CD8-positive, alpha-beta memory T cell (primary cell): ENCODE results near the gene NEK9. TPM values are rescaled to one million over a fixed set of nuclear protein-coding genes. Genes with fewer than 3 reads are reported as not detected.
"Not testable (repeated sequence)": the region's sequence is repeated elsewhere in the genome, so short reads cannot be mapped to it uniquely, and the experiment has no call there.

ENCODE experiments used
- CTCF ChIA-PET: fragments of 350-600 bp; sonication (Branson Sonifier 250); formaldehyde crosslinking; loops from one replicate; lab custom pipeline; 2021; ENCODE audit warnings: antibody characterized with exemption; lab: Charles Lee
- POLR2A ChIA-PET: fragments of 350-600 bp; sonication (Branson Sonifier 250); formaldehyde crosslinking; loops from one replicate; lab custom pipeline; 2021; ENCODE audit warnings: antibody characterized with exemption; lab: Charles Lee
- DNase-seq, 5 donors: peaks; one replicate each; pipeline versions ENCODE4 v3.0.0 to v3.0.0-alpha.2; 2020 to 2022; ENCODE audit warnings: mixed read lengths in 1 of 5
- H3K27ac ChIP-seq: one replicate; pipeline ENCODE4 v1.7.0; 2013; ENCODE audit warnings: low read depth, mild to moderate bottlenecking, low read length, moderate library complexity
- H3K27me3 ChIP-seq: 2 replicates; pipeline ENCODE4 v1.7.0; 2013; ENCODE audit warnings: low read length, mild to moderate bottlenecking; ENCODE audit not compliant: insufficient read depth, poor library complexity, severe bottlenecking
- H3K36me3 ChIP-seq: 2 replicates; pipeline ENCODE4 v1.7.0; 2013; ENCODE audit warnings: mild to moderate bottlenecking, low read length, moderate library complexity; ENCODE audit not compliant: insufficient read depth
- H3K4me1 ChIP-seq: 2 replicates; pipeline ENCODE4 v1.7.0; 2013; ENCODE audit warnings: mild to moderate bottlenecking, low read length, moderate library complexity; ENCODE audit not compliant: insufficient read depth
- H3K4me3 ChIP-seq: 2 replicates; pipeline ENCODE4 v1.7.0; 2013; ENCODE audit warnings: mild to moderate bottlenecking, low read length
- H3K9me3 ChIP-seq: 2 replicates; pipeline ENCODE4 v1.7.0; 2013; ENCODE audit warnings: mild to moderate bottlenecking, low read length
- H3K27ac Mint-ChIP-seq, 8 donors: one replicate each; pipeline ENCODE4 v1.8.0; 2020 to 2021; ENCODE audit warnings: mixed read lengths in 8 of 8, mild to moderate bottlenecking in 6 of 8, inconsistent platforms in 3 of 8, moderate library complexity in 3 of 8
- H3K27me3 Mint-ChIP-seq, 2 donors: one replicate each; pipeline ENCODE4 v1.8.0; 2020 to 2021; ENCODE audit warnings: mixed read lengths in 2 of 2, mild to moderate bottlenecking in 1 of 2, moderate library complexity in 1 of 2
- H3K36me3 Mint-ChIP-seq, 3 donors: one replicate each; pipeline ENCODE4 v1.8.0; 2020 to 2021; ENCODE audit warnings: mixed read lengths in 3 of 3, inconsistent platforms in 1 of 3, mild to moderate bottlenecking in 1 of 3
- H3K4me1 Mint-ChIP-seq, 3 donors: one replicate each; pipeline ENCODE4 v1.8.0; 2020 to 2021; ENCODE audit warnings: mixed read lengths in 3 of 3, inconsistent platforms in 1 of 3, mild to moderate bottlenecking in 1 of 3
- H3K4me3 Mint-ChIP-seq, 7 donors: one replicate each; pipeline ENCODE4 v1.8.0; 2020 to 2021; ENCODE audit warnings: mixed read lengths in 7 of 7, mild to moderate bottlenecking in 6 of 7, moderate library complexity in 4 of 7, inconsistent platforms in 2 of 7
- H3K9me3 Mint-ChIP-seq, 5 donors: one replicate each; pipeline ENCODE4 v1.8.0; 2020 to 2022; ENCODE audit warnings: mixed read lengths in 5 of 5, mild to moderate bottlenecking in 3 of 5, moderate library complexity in 2 of 5, inconsistent platforms in 1 of 5
- polyA plus RNA-seq: library from polyadenylated mRNA; unstranded; fragments of 300-500 nt; fragmentation: Illumina TruSeq; gene quantifications from one replicate; pipeline ENCODE4 v1.2.3, GENCODE V29; 2021
- total RNA-seq, 2 experiments: library from RNA; stranded (reverse); gene quantifications; one replicate each; pipeline ENCODE4 v1.2.3, GENCODE V29; 2021

The NEK9 gene
- total and polyA plus RNA-seq, 3 experiments from 2014 or later = 18.0 to 74.0 (median 72.2) TPM

GRCh38 chr14:75079521-75079920, 47.3 kb downstream of the NEK9 start:
- H3K4me1 Mint-ChIP-seq = peaks cover 0 to 1% (median 0%) of the 10 kb centered on the region in 3 donors
- peaks cover 0 to 38% (median 10%) of the 10 kb centered on the region in 3 donors for H3K36me3 Mint-ChIP-seq
- no peaks in the 10 kb centered on the region for H3K27me3 Mint-ChIP-seq
- DNase-seq = no peak
- H3K4me3 Mint-ChIP-seq = no peak overlapping the region
- H3K9me3 Mint-ChIP-seq = no peaks in the 10 kb centered on the region
- Histone ChIP-seq H3K36me3 (peaks cover 8% of the 10 kb centered on the region), H3K27me3 (no peaks in the 10 kb centered on the region), H3K4me1 (no peaks in the 10 kb centered on the region), H3K9me3 (no peaks in the 10 kb centered on the region), H3K4me3 (no peak overlapping the region), H3K27ac (no peak overlapping the region)
- CTCF ChIA-PET = interaction anchor here (0.7 to 1.1 kb wide), 3 partner anchors 16 to 219 kb away, joined by 3 read pairs; partner anchors contain the start of gene ACYP1
- H3K27ac Mint-ChIP-seq = no peak overlapping the region
- POLR2A ChIA-PET = interaction anchor here (0.6 kb wide), 1 partner anchor 72 kb away, joined by 3 read pairs; no protein-coding TSS in a partner anchor

GRCh38 chr14:75077794-75078193, 49.1 kb downstream of the NEK9 start:
- no peaks in the 10 kb centered on the region for H3K36me3 ChIP-seq
- H3K9me3 ChIP-seq = no peaks in the 10 kb centered on the region
- no peaks in the 10 kb centered on the region for H3K27me3 Mint-ChIP-seq
- no peak overlapping the region for H3K4me3 ChIP-seq
- H3K4me1 ChIP-seq = no peaks in the 10 kb centered on the region
- H3K4me1 Mint-ChIP-seq = peaks cover 0 to 1% (median 0%) of the 10 kb centered on the region in 3 donors
- no peaks in the 10 kb centered on the region for H3K27me3 ChIP-seq
- CTCF ChIA-PET = interaction anchor here (1.0 to 1.8 kb wide), 3 partner anchors 11 to 135 kb away, joined by 3 to 8 read pairs (median 3); no protein-coding TSS in a partner anchor
- no peak for DNase-seq
- no peaks in the 10 kb centered on the region for H3K9me3 Mint-ChIP-seq
- peak overlapping the region in 2 of 8 donors; percentile 55 to 70 for H3K27ac Mint-ChIP-seq
- H3K27ac ChIP-seq = no peak overlapping the region
- POLR2A ChIA-PET = no interaction called here
- H3K36me3 Mint-ChIP-seq = peaks cover 0 to 20% (median 4%) of the 10 kb centered on the region in 3 donors
- no peak overlapping the region for H3K4me3 Mint-ChIP-seq

- H3K4me1 Mint-ChIP-seq = peaks cover 2 to 4% (median 3%) of the 10 kb centered on the region in 3 donors
These were observed 56.5 kb downstream of the NEK9 start for GRCh38 chr14:75070383-75070782.

GRCh38 chr14:75069811-75070145, 57.1 kb downstream of the NEK9 start:
- peak overlapping the region in 3 of 7 donors; percentile 69 to 76 (median 71) for H3K4me3 Mint-ChIP-seq
- ChIA-PET CTCF (interaction anchor here (1.3 kb wide), 1 partner anchor 19 kb away, joined by 3 read pairs; no protein-coding TSS in a partner anchor), POLR2A (no interaction called here)
- Histone ChIP-seq H3K36me3 (no peaks in the 10 kb centered on the region), H3K9me3 (no peaks in the 10 kb centered on the region), H3K4me1 (peaks cover 7% of the 10 kb centered on the region), H3K27ac (peak overlapping the region; percentile 38), H3K4me3 (peak overlapping the region; percentile 62), H3K27me3 (no peaks in the 10 kb centered on the region)
- H3K27ac Mint-ChIP-seq = peak overlapping the region in 5 of 8 donors; percentile 34 to 57 (median 47)
- H3K27me3 Mint-ChIP-seq = no peaks in the 10 kb centered on the region
- no peaks in the 10 kb centered on the region for H3K9me3 Mint-ChIP-seq
- DNase-seq = no peak
- H3K36me3 Mint-ChIP-seq = no peaks in the 10 kb centered on the region
- H3K4me1 Mint-ChIP-seq = peaks cover 3 to 6% (median 4%) of the 10 kb centered on the region in 3 donors

More at GRCh38 chr14:75070383-75070782, 56.5 kb downstream of the NEK9 start:
- Mint-ChIP-seq H3K4me3 (peak overlapping the region in 4 of 7 donors; percentile 20 to 76 (median 62)), H3K9me3 (no peaks in the 10 kb centered on the region), H3K27ac (peak overlapping the region in 1 of 8 donors; percentile 14), H3K27me3 (no peaks in the 10 kb centered on the region), H3K36me3 (no peaks in the 10 kb centered on the region)
- Histone ChIP-seq H3K4me1 (peaks cover 7% of the 10 kb centered on the region), H3K27me3 (no peaks in the 10 kb centered on the region), H3K9me3 (no peaks in the 10 kb centered on the region), H3K36me3 (no peaks in the 10 kb centered on the region), H3K27ac (peak overlapping the region; percentile 38), H3K4me3 (no peak overlapping the region)
- DNase-seq = no peak
- ChIA-PET POLR2A (no interaction called here), CTCF (interaction anchor here (1.3 kb wide), 1 partner anchor 19 kb away, joined by 3 read pairs; no protein-coding TSS in a partner anchor)

GRCh38 chr14:75069121-75069810, 57.6 kb downstream of the NEK9 start, which contains the start of gene ZC2HC1C:
ZC2HC1C (plus strand) TSS chr14:75069641; CDS start chr14:75070574, 933 bp downstream.
- Histone ChIP-seq H3K9me3 (no peaks in the 10 kb centered on the region), H3K36me3 (no peaks in the 10 kb centered on the region), H3K27me3 (no peaks in the 10 kb centered on the region), H3K4me1 (peaks cover 7% of the 10 kb centered on the region), H3K27ac (peak within 1 kb of the TSS; percentile 38), H3K4me3 (peak within 1 kb of the TSS; percentile 62)
- Mint-ChIP-seq H3K36me3 (no peaks in the 10 kb centered on the region), H3K27ac (peak within 1 kb of the TSS in 7 of 8 donors; percentile 1 to 57 (median 42)), H3K27me3 (no peaks in the 10 kb centered on the region), H3K4me1 (peaks cover 6 to 10% (median 7%) of the 10 kb centered on the region in 3 donors), H3K4me3 (peak within 1 kb of the TSS in 4 of 7 donors; percentile 20 to 76 (median 70)), H3K9me3 (no peaks in the 10 kb centered on the region)
- ChIA-PET POLR2A (interaction anchor here (0.6 to 0.8 kb wide), 2 partner anchors 17 to 214 kb away, joined by 3 to 4 read pairs; no protein-coding TSS in a partner anchor), CTCF (no interaction called here)
- peak; percentile 24 to 65 (median 33) for DNase-seq

GRCh38 chr14:75068294-75069120, 58.3 kb downstream of the NEK9 start:
- Mint-ChIP-seq H3K9me3 (no peaks in the 10 kb centered on the region), H3K36me3 (peaks cover 0 to 5% (median 0%) of the 10 kb centered on the region in 3 donors), H3K4me1 (peaks cover 13 to 18% (median 14%) of the 10 kb centered on the region in 3 donors), H3K4me3 (no peak overlapping the region), H3K27me3 (no peaks in the 10 kb centered on the region), H3K27ac (peak overlapping the region in 2 of 8 donors; percentile 1 to 20)
- H3K9me3 ChIP-seq = no peaks in the 10 kb centered on the region
- peak overlapping the region; percentile 62 for H3K4me3 ChIP-seq
- H3K4me1 ChIP-seq = peaks cover 7% of the 10 kb centered on the region
- POLR2A ChIA-PET = interaction anchor here (0.6 to 1.1 kb wide), 3 partner anchors 16 to 214 kb away, joined by 3 to 4 read pairs (median 3); no protein-coding TSS in a partner anchor
- peak overlapping the region; percentile 38 for H3K27ac ChIP-seq
- no peaks in the 10 kb centered on the region for H3K36me3 ChIP-seq
- DNase-seq = no peak
- CTCF ChIA-PET = no interaction called here
- H3K27me3 ChIP-seq = no peaks in the 10 kb centered on the region

- H3K27ac Mint-ChIP-seq, DNase-seq, H3K27me3 Mint-ChIP-seq, H3K9me3 Mint-ChIP-seq, H3K27me3 ChIP-seq, CTCF ChIA-PET, H3K4me3 Mint-ChIP-seq, H3K36me3 ChIP-seq, H3K36me3 Mint-ChIP-seq, H3K4me3 ChIP-seq, H3K9me3 ChIP-seq: not testable (repeated sequence)
- POLR2A ChIA-PET = interaction anchor here (1.1 kb wide), 1 partner anchor 63 kb away, joined by 3 read pairs; no protein-coding TSS in a partner anchor
- Histone ChIP-seq H3K27ac (peak overlapping the region; percentile 38), H3K4me1 (peaks cover 11% of the 10 kb centered on the region)
- peaks cover 21 to 25% (median 21%) of the 10 kb centered on the region in 3 donors for H3K4me1 Mint-ChIP-seq
These were observed 59.1 kb downstream of the NEK9 start for GRCh38 chr14:75067765-75068164.
